BLaER1 treated with 17β-estradiol and CSF1 and Interleukin-3, amounts not matched to agents 10 nM and 100 nM (cell line): ENCODE measurements around the gene LEF1.

Experiments used
- H3K27ac ChIP-seq, 11 experiments: shearing (Covaris generic); formaldehyde crosslinking; 2 replicates each; pipeline ENCODE4 v1.8.1; 2022
- H3K27me3 ChIP-seq, 11 experiments: shearing (Covaris generic); formaldehyde crosslinking; 2 replicates each; pipeline ENCODE4 v1.8.1; 2022
- H3K36me3 ChIP-seq, 11 experiments: shearing (Covaris generic); formaldehyde crosslinking; 2 replicates each; pipeline ENCODE4 v1.8.1; 2022
- H3K4me1 ChIP-seq, 10 experiments: shearing (Covaris generic); formaldehyde crosslinking; 2 replicates each; pipeline ENCODE4 v1.8.1; 2022
- H3K4me2 ChIP-seq, 11 experiments: shearing (Covaris generic); formaldehyde crosslinking; 2 replicates each; pipeline ENCODE4 v1.8.1; 2022
- H3K4me3 ChIP-seq, 10 experiments: shearing (Covaris generic); formaldehyde crosslinking; 2 replicates each; pipeline ENCODE4 v1.8.1; 2022
- H3K9ac ChIP-seq, 11 experiments: shearing (Covaris generic); formaldehyde crosslinking; 2 replicates each; pipeline ENCODE4 v1.8.1; 2022
- H3K9me3 ChIP-seq, 11 experiments: shearing (Covaris generic); formaldehyde crosslinking; replicated peaks in 1 of 11; 2 replicates each; pipeline ENCODE4 v1.8.1; 2022
- H4K20me1 ChIP-seq, 11 experiments: shearing (Covaris generic); formaldehyde crosslinking; 2 replicates each; pipeline ENCODE4 v1.8.1; 2022
- Cebpa-rat ChIP-seq, 11 experiments: shearing (Covaris generic); IDR thresholded peaks; 2 replicates each; pipeline ENCODE4 v1.8.1; 2022

The LEF1 gene

DNA sequence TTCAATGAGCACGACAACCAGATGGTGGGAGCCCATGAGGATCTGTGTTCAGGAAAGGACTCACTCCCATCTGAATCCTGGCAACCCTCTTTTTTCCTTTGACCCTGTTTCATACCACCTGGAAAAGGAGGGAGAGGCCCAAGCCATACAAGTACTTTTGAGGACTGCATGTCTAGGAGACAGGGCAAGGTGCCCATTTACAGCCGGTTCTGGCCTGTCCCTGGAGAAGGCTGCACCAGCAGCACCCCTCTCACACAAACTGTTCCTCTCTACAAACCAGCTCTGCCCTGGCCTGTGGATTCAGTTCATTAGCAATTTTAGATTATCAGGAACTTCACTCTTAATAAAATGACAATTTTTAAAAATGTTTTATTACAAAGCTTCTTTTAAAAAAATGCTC, 121.5 kb downstream of the LEF1 start:
- no peak overlapping the region for H3K4me2 ChIP-seq
- H3K4me1 ChIP-seq, result peaks cover 0 to 37% (median 30%) of the 10 kb centered on the region in 10 experiments; a peak in 16 of 20 replicates
- H3K9ac ChIP-seq, result no peak overlapping the region
- H3K9me3 ChIP-seq, result no peaks in the 10 kb centered on the region
- H3K27ac ChIP-seq, result peak overlapping the region in 1 of 11 experiments; percentile 8; a peak in 1 of 22 replicates
- peaks cover 0 to 40% (median 0%) of the 10 kb centered on the region in 11 experiments; a peak in 5 of 22 replicates for H4K20me1 ChIP-seq
- peaks cover 5 to 61% (median 45%) of the 10 kb centered on the region in 11 experiments; a peak in 19 of 22 replicates for H3K36me3 ChIP-seq
- no peaks in the 10 kb centered on the region for H3K27me3 ChIP-seq
- TF ChIP-seq Cebpa-rat (IDR thresholded peaks at IDR 0.05), result no peak
- no peak overlapping the region for H3K4me3 ChIP-seq

DNA sequence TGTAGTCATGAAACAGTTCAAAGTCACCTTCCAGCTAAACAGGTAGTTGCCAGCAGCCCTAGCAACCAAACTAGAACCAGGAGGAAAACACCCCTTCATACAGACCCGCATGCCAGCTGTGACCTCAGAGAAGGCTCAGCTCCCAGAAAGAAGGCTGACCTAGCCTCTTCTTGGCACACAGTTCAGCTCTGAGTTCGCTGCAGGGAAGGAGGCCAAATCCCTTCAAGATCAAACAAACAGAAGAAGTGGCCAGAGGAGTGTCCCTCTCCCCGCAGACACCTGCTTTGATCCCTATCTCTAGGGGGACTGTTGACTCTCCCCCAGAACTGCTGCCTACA, 123.1 kb downstream of the LEF1 start:
- Histone ChIP-seq H3K4me3 (no peak overlapping the region), H3K4me2 (no peak overlapping the region), H4K20me1 (peaks cover 0 to 25% (median 0%) of the 10 kb centered on the region in 11 experiments; a peak in 4 of 22 replicates), H3K4me1 (peaks cover 0 to 21% (median 15%) of the 10 kb centered on the region in 10 experiments; a peak in 16 of 20 replicates), H3K9me3 (no peaks in the 10 kb centered on the region), H3K27ac (0 out of 22 replicates have a peak overlapping the region, but pooled peaks of 1 of the 11 experiments have one; percentile 14), H3K36me3 (peaks cover 5 to 47% (median 34%) of the 10 kb centered on the region in 11 experiments; a peak in 19 of 22 replicates), H3K27me3 (no peaks in the 10 kb centered on the region), H3K9ac (no peak overlapping the region)
- TF ChIP-seq Cebpa-rat (IDR thresholded peaks at IDR 0.05), result no peak

DNA sequence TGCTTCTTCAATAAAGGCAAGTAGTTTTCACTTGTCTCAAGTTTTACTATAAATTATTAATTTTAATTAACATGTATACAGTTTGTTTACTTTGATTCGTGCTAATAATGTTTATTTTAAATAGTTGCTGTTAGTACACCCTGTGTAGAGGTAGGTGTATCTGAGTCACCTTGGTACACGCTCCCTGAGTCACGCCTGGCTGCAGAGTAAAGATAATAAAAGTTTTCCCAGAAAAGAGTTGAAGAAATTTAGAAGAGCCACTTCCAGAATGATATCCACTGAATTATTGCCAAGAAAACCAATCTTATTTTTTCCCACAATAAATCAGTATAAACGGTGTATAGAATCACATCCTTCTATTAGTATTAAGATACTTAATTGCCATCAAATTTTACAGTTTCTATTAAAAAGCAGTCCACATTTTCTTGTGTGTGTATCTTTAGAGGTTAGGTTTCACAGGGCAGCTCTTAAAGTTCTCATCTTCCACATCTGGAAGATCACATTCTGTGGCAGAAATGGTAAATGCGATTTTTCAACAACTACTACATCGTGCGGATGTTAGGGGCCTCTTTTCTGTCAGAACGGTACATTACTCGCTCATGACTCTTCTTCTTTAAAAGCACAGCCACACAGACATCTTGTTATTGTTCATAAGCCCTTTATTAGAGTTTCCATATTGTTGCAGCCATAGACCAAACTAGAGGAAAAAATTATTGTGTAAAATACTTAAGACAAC, 123.6 kb downstream of the LEF1 start:
- H3K4me1 ChIP-seq, result peaks cover 0 to 16% (median 10%) of the 10 kb centered on the region in 10 experiments; a peak in 16 of 20 replicates
- H3K9me3 ChIP-seq, result peaks cover 0 to 1% (median 0%) of the 10 kb centered on the region in 11 experiments; a peak in 1 of 22 replicates
- H3K27me3 ChIP-seq, result no peaks in the 10 kb centered on the region
- 0 out of 22 replicates have a peak overlapping the region, but pooled peaks of 1 of the 11 experiments have one; percentile 14 for H3K27ac ChIP-seq
- H3K4me2 ChIP-seq, result no peak overlapping the region
- H3K9ac ChIP-seq, result no peak overlapping the region
- no peak overlapping the region for H3K4me3 ChIP-seq
- TF ChIP-seq Cebpa-rat (IDR thresholded peaks at IDR 0.05), result no peak
- peaks cover 5 to 44% (median 34%) of the 10 kb centered on the region in 11 experiments; a peak in 19 of 22 replicates for H3K36me3 ChIP-seq
- peaks cover 0 to 20% (median 0%) of the 10 kb centered on the region in 11 experiments; a peak in 4 of 22 replicates for H4K20me1 ChIP-seq

DNA sequence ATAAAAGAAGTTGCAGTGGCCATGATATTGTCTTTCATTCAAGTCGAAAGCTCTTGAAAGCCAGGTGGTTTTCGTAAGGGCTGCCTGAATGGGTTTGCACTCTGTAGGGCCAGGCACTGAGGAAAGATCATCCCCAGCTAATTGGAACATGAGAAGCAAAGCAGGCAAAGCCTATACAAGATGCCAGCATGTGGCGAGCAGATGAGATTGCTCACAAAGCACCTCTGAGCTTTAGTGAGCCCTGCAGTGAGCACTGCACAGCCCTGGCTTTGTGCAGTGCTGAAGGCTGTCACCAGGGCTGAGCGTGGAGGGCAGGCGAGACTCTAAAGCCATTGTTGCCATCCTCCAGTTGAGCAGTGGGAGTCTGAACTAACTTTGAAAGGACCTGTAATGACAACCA, 125.2 kb downstream of the LEF1 start:
- no peaks in the 10 kb centered on the region for H3K27me3 ChIP-seq
- H3K4me1 ChIP-seq, result 0 out of 20 replicates have a peak, but pooled peaks cover 0 to 3% (median 0%) of the 10 kb centered on the region in 10 experiments
- H3K4me3 ChIP-seq, result no peak overlapping the region
- peaks cover 0 to 3% (median 0%) of the 10 kb centered on the region in 11 experiments; a peak in 1 of 22 replicates for H3K9me3 ChIP-seq
- H3K36me3 ChIP-seq, result peaks cover 4 to 28% (median 23%) of the 10 kb centered on the region in 11 experiments; a peak in 19 of 22 replicates
- peaks cover 0 to 14% (median 0%) of the 10 kb centered on the region in 11 experiments; a peak in 4 of 22 replicates for H4K20me1 ChIP-seq
- H3K27ac ChIP-seq, result peak overlapping the region in 1 of 11 experiments; percentile 29; a peak in 2 of 22 replicates
- H3K9ac ChIP-seq, result no peak overlapping the region
- no peak overlapping the region for H3K4me2 ChIP-seq
- no peak for TF ChIP-seq Cebpa-rat (IDR thresholded peaks at IDR 0.05)

DNA sequence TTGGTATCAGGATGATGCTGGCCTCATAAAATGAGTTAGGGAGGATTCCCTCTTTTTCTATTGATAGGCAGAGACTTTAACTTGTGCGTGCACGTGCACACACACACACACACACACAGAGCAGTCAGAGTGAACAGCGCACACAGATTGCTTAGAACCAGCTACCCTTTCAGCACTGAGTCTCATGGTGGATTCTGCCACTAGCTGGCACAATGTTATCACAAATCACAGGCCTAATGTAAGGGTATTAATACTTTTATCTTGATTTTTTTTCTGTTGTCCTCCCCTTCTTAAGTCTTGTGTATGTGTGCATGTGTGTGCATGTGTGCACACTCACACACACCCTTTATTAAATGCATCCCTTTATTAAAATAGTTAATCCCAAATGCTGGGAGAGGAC, 125.8 kb downstream of the LEF1 start:
- peaks cover 0 to 22% (median 18%) of the 10 kb centered on the region in 11 experiments; a peak in 17 of 22 replicates for H3K36me3 ChIP-seq
- no peak overlapping the region for H3K4me3 ChIP-seq
- no peak for TF ChIP-seq Cebpa-rat (IDR thresholded peaks at IDR 0.05)
- 0 out of 20 replicates have a peak, but pooled peaks cover 0 to 3% (median 0%) of the 10 kb centered on the region in 10 experiments for H3K4me1 ChIP-seq
- H3K27ac ChIP-seq, result 0 out of 22 replicates have a peak overlapping the region, but pooled peaks of 1 of the 11 experiments have one; percentile 29
- no peaks in the 10 kb centered on the region for H3K27me3 ChIP-seq
- H3K9ac ChIP-seq, result no peak overlapping the region
- H3K4me2 ChIP-seq, result no peak overlapping the region
- H3K9me3 ChIP-seq, result peaks cover 0 to 3% (median 0%) of the 10 kb centered on the region in 11 experiments; a peak in 1 of 22 replicates
- H4K20me1 ChIP-seq, result peaks cover 0 to 14% (median 0%) of the 10 kb centered on the region in 11 experiments; a peak in 3 of 22 replicates

DNA sequence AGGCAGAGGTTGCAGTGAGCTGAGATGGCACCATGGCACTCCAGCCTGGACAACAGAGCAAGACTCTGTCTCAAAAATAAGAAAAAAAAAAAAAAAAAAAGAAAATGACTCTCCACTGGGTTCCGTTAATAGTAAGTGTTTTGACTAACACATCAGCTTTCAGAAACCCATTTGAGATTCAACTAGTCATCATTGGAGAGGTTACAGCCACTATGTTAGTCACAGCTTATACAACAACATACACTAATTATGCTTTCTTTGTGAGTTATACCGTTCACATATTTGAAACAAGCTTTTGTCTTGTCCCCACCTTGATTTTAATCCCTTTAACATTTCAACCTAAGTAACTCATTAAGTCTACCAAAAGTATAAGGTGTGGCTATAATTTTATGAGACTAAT, 130.8 kb downstream of the LEF1 start:
- Histone ChIP-seq H4K20me1 (no peaks in the 10 kb centered on the region), H3K4me1 (peaks cover 9 to 47% (median 38%) of the 10 kb centered on the region in 10 experiments; a peak in 19 of 20 replicates), H3K4me2 (no peak overlapping the region), H3K4me3 (no peak overlapping the region), H3K9me3 (peaks cover 0 to 3% (median 0%) of the 10 kb centered on the region in 11 experiments; a peak in 1 of 22 replicates), H3K9ac (no peak overlapping the region), H3K36me3 (peaks cover 0 to 26% (median 9%) of the 10 kb centered on the region in 11 experiments; a peak in 12 of 22 replicates), H3K27me3 (no peaks in the 10 kb centered on the region), H3K27ac (peak overlapping the region in 1 of 11 experiments; percentile 83; a peak in 2 of 22 replicates)
- no peak for TF ChIP-seq Cebpa-rat (IDR thresholded peaks at IDR 0.05)

DNA sequence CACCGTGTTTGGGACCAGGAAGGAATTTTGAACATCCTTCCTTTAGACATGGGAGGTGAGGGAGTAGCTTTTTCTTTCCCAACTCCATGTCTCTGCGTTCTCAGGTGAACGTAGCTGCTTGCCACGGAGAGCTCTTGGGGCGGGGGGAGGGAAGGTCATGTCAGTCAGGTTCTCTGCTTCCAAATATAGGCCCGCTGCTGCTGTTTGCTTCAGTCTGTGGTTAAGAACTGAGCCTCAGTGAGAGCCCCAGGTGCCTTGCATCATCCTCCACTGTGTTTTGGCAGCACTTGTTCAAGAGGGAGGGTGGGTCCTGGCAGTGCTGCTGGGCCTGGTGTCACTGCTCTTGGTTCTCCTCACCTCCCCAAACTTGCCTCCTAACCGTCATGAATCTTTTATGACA, 132.5 kb downstream of the LEF1 start:
- Histone ChIP-seq H3K27me3 (no peaks in the 10 kb centered on the region), H3K27ac (peak overlapping the region in 7 of 11 experiments; percentile 19 to 83 (median 64); a peak in 12 of 22 replicates), H3K9ac (peak overlapping the region in 5 of 11 experiments; percentile 15 to 73 (median 59); a peak in 9 of 22 replicates), H3K9me3 (peaks cover 0 to 3% (median 0%) of the 10 kb centered on the region in 11 experiments; a peak in 1 of 22 replicates), H3K4me3 (peak overlapping the region in 3 of 10 experiments; percentile 17 to 32 (median 29); a peak in 3 of 20 replicates), H3K4me1 (peaks cover 9 to 47% (median 38%) of the 10 kb centered on the region in 10 experiments; a peak in 19 of 20 replicates), H4K20me1 (no peaks in the 10 kb centered on the region), H3K36me3 (peaks cover 4 to 43% (median 16%) of the 10 kb centered on the region in 11 experiments; a peak in 17 of 22 replicates), H3K4me2 (peak overlapping the region; percentile 17 to 97 (median 78); a peak in 20 of 22 replicates)
- peak in 4 of 11 experiments; percentile 41 to 66 (median 52); a peak in 5 of 22 replicates for TF ChIP-seq Cebpa-rat (IDR thresholded peaks at IDR 0.05)

DNA sequence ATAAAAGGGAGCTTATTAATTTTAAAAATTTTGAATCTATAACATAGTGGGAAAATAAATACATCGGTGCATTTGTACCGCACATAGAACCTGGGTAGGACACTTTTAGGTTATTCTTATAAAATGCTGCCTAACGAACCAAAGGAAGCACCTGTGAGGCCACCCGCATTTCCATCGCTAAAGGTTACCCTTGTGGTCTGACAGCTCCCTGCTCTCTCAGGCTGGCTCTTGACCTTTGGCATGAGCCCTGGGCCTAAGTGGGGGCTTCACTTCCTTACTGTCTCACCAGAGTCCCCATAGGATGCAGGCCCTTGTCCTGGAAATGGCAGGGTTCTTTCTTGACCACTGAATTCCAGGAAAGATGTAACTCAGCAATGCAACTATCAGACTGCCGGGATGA, 133.0 kb downstream of the LEF1 start:
- H3K27ac ChIP-seq, result peak overlapping the region in 7 of 11 experiments; percentile 19 to 83 (median 64); a peak in 11 of 22 replicates

More for the DNA sequence above, 133.0 kb downstream of the LEF1 start:
- Histone ChIP-seq H3K4me1 (peaks cover 9 to 50% (median 38%) of the 10 kb centered on the region in 10 experiments; a peak in 19 of 20 replicates), H3K4me3 (peak overlapping the region in 3 of 10 experiments; percentile 17 to 32 (median 29); a peak in 4 of 20 replicates), H3K9ac (peak overlapping the region in 6 of 11 experiments; percentile 15 to 73 (median 56); a peak in 10 of 22 replicates), H3K9me3 (peaks cover 0 to 3% (median 0%) of the 10 kb centered on the region in 11 experiments; a peak in 1 of 22 replicates), H3K27me3 (no peaks in the 10 kb centered on the region), H3K4me2 (peak overlapping the region; percentile 21 to 97 (median 78); a peak in 20 of 22 replicates), H3K36me3 (peaks cover 5 to 46% (median 18%) of the 10 kb centered on the region in 11 experiments; a peak in 17 of 22 replicates), H4K20me1 (no peaks in the 10 kb centered on the region)
- no peak for TF ChIP-seq Cebpa-rat (IDR thresholded peaks at IDR 0.05)
